ENCODE data around the gene CACNA1D. TPM values are rescaled to one million over a fixed set of nuclear protein-coding genes. Genes with fewer than 3 reads are reported as not detected.

Gene CACNA1D
- total RNA-seq, 1 donor from 2014 or later = 1.1 TPM

GRCh38 chr3:53523346-53523745 is 28.9 kb downstream of the CACNA1D start:
- Histone ChIP-seq H3K36me3 (no peaks in the 10 kb centered on the region), H3K4me1 (no peaks in the 10 kb centered on the region), H3K9me3 (replicated peaks) (no peaks in the 10 kb centered on the region), H3K4me3 (no peak overlapping the region), H3K27ac (replicated peaks) (no peak overlapping the region), H3K27me3 (ENCODE audit: low read depth) (peaks cover 27% of the 10 kb centered on the region)
- no peak for DNase-seq
- intact Hi-C loops (cut with micrococcal nuclease) = no loop called here
- no peak for TF ChIP-seq CTCF (IDR thresholded peaks at IDR 0.05; ENCODE audit: borderline replicate concordance)

GRCh38 chr3:53524566-53524965 is 30.2 kb downstream of the CACNA1D start:
- Histone ChIP-seq H3K27me3 (ENCODE audit: low read depth) (peaks cover 27% of the 10 kb centered on the region), H3K4me3 (no peak overlapping the region), H3K9me3 (replicated peaks) (no peaks in the 10 kb centered on the region), H3K4me1 (no peaks in the 10 kb centered on the region), H3K36me3 (no peaks in the 10 kb centered on the region), H3K27ac (replicated peaks) (no peak overlapping the region)
- TF ChIP-seq CTCF (IDR thresholded peaks at IDR 0.05; ENCODE audit: borderline replicate concordance) = no peak
- intact Hi-C loops (cut with micrococcal nuclease) = no loop called here
- DNase-seq = no peak

GRCh38 chr3:53525765-53526703 is 31.6 kb downstream of the CACNA1D start:
- no peak for DNase-seq
- TF ChIP-seq CTCF (IDR thresholded peaks at IDR 0.05; ENCODE audit: borderline replicate concordance) = no peak
- Histone ChIP-seq H3K27ac (replicated peaks) (no peak overlapping the region), H3K9me3 (replicated peaks) (no peaks in the 10 kb centered on the region), H3K27me3 (ENCODE audit: low read depth) (peaks cover 34% of the 10 kb centered on the region), H3K4me1 (no peaks in the 10 kb centered on the region), H3K4me3 (no peak overlapping the region), H3K36me3 (no peaks in the 10 kb centered on the region)
- intact Hi-C loops (cut with micrococcal nuclease) = no loop called here

- no peak for TF ChIP-seq CTCF (IDR thresholded peaks at IDR 0.05; ENCODE audit: borderline replicate concordance)
- no peaks in the 10 kb centered on the region for H3K4me1 ChIP-seq
- no peaks in the 10 kb centered on the region for H3K36me3 ChIP-seq
- intact Hi-C loops (cut with micrococcal nuclease) = no loop called here
- H3K27ac ChIP-seq (replicated peaks) = no peak overlapping the region
- H3K9me3 ChIP-seq (replicated peaks) = no peaks in the 10 kb centered on the region
- DNase-seq = no peak
- H3K4me3 ChIP-seq = no peak overlapping the region
- peaks cover 31% of the 10 kb centered on the region for H3K27me3 ChIP-seq (ENCODE audit: low read depth)
Measured at GRCh38 chr3:53526704-53527055, 32.3 kb downstream of the CACNA1D start.

GRCh38 chr3:53530205-53530604 is 35.8 kb downstream of the CACNA1D start:
- no peaks in the 10 kb centered on the region for H3K4me1 ChIP-seq
- intact Hi-C loops (cut with micrococcal nuclease) = no loop called here
- H3K4me3 ChIP-seq = no peak overlapping the region

More at GRCh38 chr3:53530205-53530604, 35.8 kb downstream of the CACNA1D start:
- Histone ChIP-seq H3K36me3 (no peaks in the 10 kb centered on the region), H3K9me3 (replicated peaks) (no peaks in the 10 kb centered on the region), H3K27ac (replicated peaks) (no peak overlapping the region), H3K27me3 (ENCODE audit: low read depth) (peaks cover 53% of the 10 kb centered on the region)
- no peak for TF ChIP-seq CTCF (IDR thresholded peaks at IDR 0.05; ENCODE audit: borderline replicate concordance)
- no peak for DNase-seq
